ENCODE results near the gene ITGB6. TPM values are rescaled to one million over a fixed set of nuclear protein-coding genes. Genes with fewer than 3 reads are reported as not detected.

The ITGB6 gene
- total RNA-seq, 1 donor from 2014 or later: 7.6 TPM

DNA sequence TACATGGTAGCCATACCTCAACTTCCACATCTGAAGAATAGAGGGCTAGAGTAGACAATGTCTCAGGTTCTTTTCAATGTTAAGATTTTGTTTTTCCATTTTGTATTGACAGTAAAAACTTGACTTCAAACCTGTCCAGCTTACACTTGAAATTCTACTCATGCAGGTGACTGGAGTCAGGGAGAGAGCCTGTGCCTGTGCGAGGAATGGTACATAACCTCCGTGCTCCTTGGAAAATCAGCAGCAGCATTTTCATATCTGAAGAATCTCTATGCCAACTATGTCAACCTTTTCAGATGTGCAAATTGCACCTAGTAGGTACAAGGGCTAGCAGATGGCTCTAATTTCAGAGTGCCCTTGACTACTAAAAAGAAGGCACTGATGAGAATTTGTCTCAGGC lies 139.8 kb downstream of the ITGB6 start:
- H3K27ac Mint-ChIP-seq (ENCODE audit: unreplicated experiment): no peak overlapping the region
- H3K9me3 ChIP-seq (ENCODE audit: insufficient read depth, low read depth, low read length): no peaks in the 10 kb centered on the region
- no peak overlapping the region for H3K27ac ChIP-seq (ENCODE audit: low read depth, low read length)
- H3K9me3 Mint-ChIP-seq (ENCODE audit: unreplicated experiment): peaks cover 5% of the 10 kb centered on the region
- no peaks in the 10 kb centered on the region for H3K27me3 ChIP-seq (ENCODE audit: insufficient read depth, low read length)
- H3K36me3 ChIP-seq (ENCODE audit: insufficient read depth, low read length): no peaks in the 10 kb centered on the region
- peaks cover 16% of the 10 kb centered on the region for H3K4me1 Mint-ChIP-seq (ENCODE audit: low read depth, unreplicated experiment)
- no peak for DNase-seq (ENCODE audit: low read depth)
- no peak overlapping the region for H3K9ac ChIP-seq (ENCODE audit: low read length)
- peak overlapping the region; percentile 92 for H3K4me2 ChIP-seq (ENCODE audit: low read length)
- peaks cover 21% of the 10 kb centered on the region for H4K20me1 ChIP-seq (ENCODE audit: insufficient read depth, low read length)
- H2AFZ ChIP-seq (ENCODE audit: low read depth, low read length): no peak overlapping the region
- H3K79me2 ChIP-seq (ENCODE audit: insufficient read depth, low read length): peaks cover 30% of the 10 kb centered on the region
- no peak overlapping the region for H3K4me3 ChIP-seq (ENCODE audit: insufficient read depth, low read depth, low read length)
- peaks cover 13% of the 10 kb centered on the region for H3K36me3 Mint-ChIP-seq (ENCODE audit: low read depth, unreplicated experiment)
- H3K27me3 Mint-ChIP-seq (ENCODE audit: low read depth, unreplicated experiment): peaks cover 11% of the 10 kb centered on the region
- H3K4me1 ChIP-seq (ENCODE audit: insufficient read depth, low read length): peaks cover 11% of the 10 kb centered on the region
- FAIRE-seq: no peak
- TF ChIP-seq, protein P1, sequence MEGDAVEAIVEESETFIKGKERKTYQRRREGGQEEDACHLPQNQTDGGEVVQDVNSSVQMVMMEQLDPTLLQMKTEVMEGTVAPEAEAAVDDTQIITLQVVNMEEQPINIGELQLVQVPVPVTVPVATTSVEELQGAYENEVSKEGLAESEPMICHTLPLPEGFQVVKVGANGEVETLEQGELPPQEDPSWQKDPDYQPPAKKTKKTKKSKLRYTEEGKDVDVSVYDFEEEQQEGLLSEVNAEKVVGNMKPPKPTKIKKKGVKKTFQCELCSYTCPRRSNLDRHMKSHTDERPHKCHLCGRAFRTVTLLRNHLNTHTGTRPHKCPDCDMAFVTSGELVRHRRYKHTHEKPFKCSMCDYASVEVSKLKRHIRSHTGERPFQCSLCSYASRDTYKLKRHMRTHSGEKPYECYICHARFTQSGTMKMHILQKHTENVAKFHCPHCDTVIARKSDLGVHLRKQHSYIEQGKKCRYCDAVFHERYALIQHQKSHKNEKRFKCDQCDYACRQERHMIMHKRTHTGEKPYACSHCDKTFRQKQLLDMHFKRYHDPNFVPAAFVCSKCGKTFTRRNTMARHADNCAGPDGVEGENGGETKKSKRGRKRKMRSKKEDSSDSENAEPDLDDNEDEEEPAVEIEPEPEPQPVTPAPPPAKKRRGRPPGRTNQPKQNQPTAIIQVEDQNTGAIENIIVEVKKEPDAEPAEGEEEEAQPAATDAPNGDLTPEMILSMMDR (IDR thresholded peaks at IDR 0.05; ENCODE audit: insufficient read depth, low read depth, low read length): no peak
- no peak for TF ChIP-seq EZH2 (IDR thresholded peaks at IDR 0.05; ENCODE audit: insufficient read depth, low read length)
- H3K4me3 Mint-ChIP-seq (ENCODE audit: unreplicated experiment): peak overlapping the region; percentile 85

DNA sequence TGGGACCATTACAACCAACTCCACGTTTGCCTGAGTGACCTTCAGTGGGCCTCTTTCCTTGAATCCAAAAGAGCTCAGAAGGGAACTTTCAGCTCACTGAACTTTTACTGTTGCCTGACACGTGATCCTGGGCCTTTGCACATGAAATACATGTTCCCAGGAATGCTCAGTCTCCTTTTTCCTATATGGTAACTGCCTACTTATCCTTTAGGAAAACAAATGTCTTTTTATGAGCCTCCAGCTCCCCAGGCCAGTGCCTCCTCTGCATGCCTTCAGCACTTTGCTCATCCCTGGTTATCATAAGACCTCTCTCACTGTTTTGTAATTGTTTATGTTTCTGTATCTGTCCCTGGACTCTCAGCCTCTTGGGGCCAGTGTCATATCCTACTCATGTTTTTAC lies 142.7 kb downstream of the ITGB6 start:
- H4K20me1 ChIP-seq (ENCODE audit: insufficient read depth, low read length): peaks cover 27% of the 10 kb centered on the region
- H3K9ac ChIP-seq (ENCODE audit: low read length): no peak overlapping the region
- no peaks in the 10 kb centered on the region for H3K36me3 ChIP-seq (ENCODE audit: insufficient read depth, low read length)
- no peak overlapping the region for H3K4me3 ChIP-seq (ENCODE audit: insufficient read depth, low read depth, low read length)
- peaks cover 5% of the 10 kb centered on the region for H3K9me3 Mint-ChIP-seq (ENCODE audit: unreplicated experiment)
- FAIRE-seq: no peak
- H2AFZ ChIP-seq (ENCODE audit: low read depth, low read length): no peak overlapping the region
- peaks cover 13% of the 10 kb centered on the region for H3K36me3 Mint-ChIP-seq (ENCODE audit: low read depth, unreplicated experiment)
- peaks cover 11% of the 10 kb centered on the region for H3K27me3 Mint-ChIP-seq (ENCODE audit: low read depth, unreplicated experiment)
- peaks cover 13% of the 10 kb centered on the region for H3K4me1 Mint-ChIP-seq (ENCODE audit: low read depth, unreplicated experiment)
- no peak overlapping the region for H3K4me3 Mint-ChIP-seq (ENCODE audit: unreplicated experiment)
- H3K79me2 ChIP-seq (ENCODE audit: insufficient read depth, low read length): peaks cover 30% of the 10 kb centered on the region
- H3K27ac Mint-ChIP-seq (ENCODE audit: unreplicated experiment): no peak overlapping the region
- H3K4me1 ChIP-seq (ENCODE audit: insufficient read depth, low read length): no peaks in the 10 kb centered on the region
- no peak for DNase-seq (ENCODE audit: low read depth)
- no peak overlapping the region for H3K27ac ChIP-seq (ENCODE audit: low read depth, low read length)
- TF ChIP-seq, protein P1 (IDR thresholded peaks at IDR 0.05; ENCODE audit: insufficient read depth, low read depth, low read length): no peak
- no peak for TF ChIP-seq EZH2 (IDR thresholded peaks at IDR 0.05; ENCODE audit: insufficient read depth, low read length)
- H3K4me2 ChIP-seq (ENCODE audit: low read length): no peak overlapping the region
- no peaks in the 10 kb centered on the region for H3K9me3 ChIP-seq (ENCODE audit: insufficient read depth, low read depth, low read length)
- H3K27me3 ChIP-seq (ENCODE audit: insufficient read depth, low read length): no peaks in the 10 kb centered on the region

DNA sequence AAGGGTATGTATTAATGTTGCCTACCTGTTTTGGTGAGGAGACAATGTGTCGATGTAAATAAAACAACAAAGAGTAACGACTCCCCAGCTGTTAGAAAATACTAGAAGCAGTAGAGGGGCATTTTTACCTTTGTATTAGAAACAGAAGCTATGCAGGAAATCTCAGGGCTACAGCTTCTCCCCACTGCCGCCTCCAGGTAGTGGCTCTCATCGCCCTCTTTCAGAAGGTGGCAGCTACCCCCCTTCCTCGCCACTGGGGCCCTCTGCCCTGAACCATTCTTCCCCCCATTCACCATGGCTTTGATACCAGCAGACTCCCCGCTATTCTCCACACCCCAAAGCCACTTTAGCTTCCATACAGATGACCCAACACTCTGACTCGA lies 144.4 kb downstream of the ITGB6 start:
- H3K27me3 ChIP-seq (ENCODE audit: insufficient read depth, low read length): no peaks in the 10 kb centered on the region
- no peak overlapping the region for H3K4me2 ChIP-seq (ENCODE audit: low read length)
- no peaks in the 10 kb centered on the region for H3K36me3 ChIP-seq (ENCODE audit: insufficient read depth, low read length)
- H3K4me3 ChIP-seq (ENCODE audit: insufficient read depth, low read depth, low read length): no peak overlapping the region
- H4K20me1 ChIP-seq (ENCODE audit: insufficient read depth, low read length): peaks cover 33% of the 10 kb centered on the region
- H2AFZ ChIP-seq (ENCODE audit: low read depth, low read length): no peak overlapping the region
- peaks cover 5% of the 10 kb centered on the region for H3K9me3 Mint-ChIP-seq (ENCODE audit: unreplicated experiment)
- H3K9me3 ChIP-seq (ENCODE audit: insufficient read depth, low read depth, low read length): no peaks in the 10 kb centered on the region
- H3K36me3 Mint-ChIP-seq (ENCODE audit: low read depth, unreplicated experiment): peaks cover 15% of the 10 kb centered on the region
- TF ChIP-seq, protein P1 (IDR thresholded peaks at IDR 0.05; ENCODE audit: insufficient read depth, low read depth, low read length): no peak
- TF ChIP-seq EZH2 (IDR thresholded peaks at IDR 0.05; ENCODE audit: insufficient read depth, low read length): no peak
- H3K9ac ChIP-seq (ENCODE audit: low read length): no peak overlapping the region
- no peaks in the 10 kb centered on the region for H3K4me1 ChIP-seq (ENCODE audit: insufficient read depth, low read length)
- H3K27ac Mint-ChIP-seq (ENCODE audit: unreplicated experiment): no peak overlapping the region
- H3K27me3 Mint-ChIP-seq (ENCODE audit: low read depth, unreplicated experiment): peaks cover 4% of the 10 kb centered on the region
- DNase-seq (ENCODE audit: low read depth) (no peak), FAIRE-seq (no peak)
- no peak overlapping the region for H3K4me3 Mint-ChIP-seq (ENCODE audit: unreplicated experiment)
- no peak overlapping the region for H3K27ac ChIP-seq (ENCODE audit: low read depth, low read length)
- peaks cover 13% of the 10 kb centered on the region for H3K4me1 Mint-ChIP-seq (ENCODE audit: low read depth, unreplicated experiment)
- peaks cover 28% of the 10 kb centered on the region for H3K79me2 ChIP-seq (ENCODE audit: insufficient read depth, low read length)

All from astrocyte (in vitro differentiated cells and primary cell).